Tibial nerve (tissue), 4 donors: ENCODE data around the gene GRB10. TPM values are rescaled to one million over a fixed set of nuclear protein-coding genes. Genes with fewer than 3 reads are reported as not detected.

ENCODE experiments used
- DNase-seq, 2 donors: peaks; one replicate each; pipeline ENCODE4 v3.0.0-alpha.2; 2019; ENCODE audit warnings: low spot score in 2 of 2
- H3K27ac ChIP-seq, 4 donors: fragments of 200-600 bp; sonication (generic) in 3 of 4; one replicate each; pipeline ENCODE4 v1.5.1; 2017 to 2019; ENCODE audit warnings: mild to moderate bottlenecking in 1 of 4
- H3K27me3 ChIP-seq, 2 donors: fragments of 200-600 bp; sonication (generic) in 1 of 2; one replicate each; pipeline versions ENCODE4 v1.5.1 to v1.6.0; 2017 to 2019
- H3K36me3 ChIP-seq, 3 donors: fragments of 200-600 bp; sonication (generic); one replicate each; pipeline ENCODE4 v1.5.1; 2018 to 2019
- H3K4me1 ChIP-seq, 4 donors: fragments of 200-600 bp; sonication (generic) in 3 of 4; one replicate each; pipeline ENCODE4 v1.5.1; 2017 to 2019
- H3K4me3 ChIP-seq, 4 donors: fragments of 200-600 bp; sonication (generic) in 3 of 4; one replicate each; pipeline ENCODE4 v1.5.1; 2017 to 2019; ENCODE audit warnings: mild to moderate bottlenecking in 1 of 4, moderate library complexity in 1 of 4
- H3K9me3 ChIP-seq, 4 donors: fragments of 200-600 bp; sonication (generic) in 3 of 4; one replicate each; pipeline ENCODE4 v1.5.1; 2017 to 2019
- EP300 ChIP-seq, 2 donors: sonication (generic); formaldehyde crosslinking; IDR thresholded peaks; one replicate each; pipeline ENCODE4 v1.6.1; 2017; ENCODE audit warnings: antibody characterized with exemption in 2 of 2, mild to moderate bottlenecking in 1 of 2
- POLR2A ChIP-seq, 2 donors: fragments of 450-650 bp; IDR thresholded peaks; one replicate each; pipeline ENCODE4 v1.6.1; 2017; ENCODE audit warnings: antibody characterized with exemption in 2 of 2, mild to moderate bottlenecking in 2 of 2, moderate library complexity in 2 of 2
- WGBS, 2 donors: methylation state at CpG; one replicate each; pipeline ENCODE4 v1.1.5; 2018; 5-methylcytosine and 5-hydroxymethylcytosine counted together
- total RNA-seq, 4 donors: library from RNA; depleted of rRNA; stranded (reverse); fragments of >200 nt; gene quantifications; one replicate each; pipeline ENCODE4 v1.1.0, GENCODE V29; 2016
- TF ChIP-seq, protein P1 (sequence below), 5 experiments: fragments of 200-600 bp in 3 of 5; fragments of 450-650 bp in 2 of 5; sonication (generic) in 3 of 5; IDR thresholded peaks; one replicate each; pipeline ENCODE4 v1.5.1; 2016 to 2019; ENCODE audit warnings: antibody characterized with exemption in 5 of 5, mild to moderate bottlenecking in 3 of 5, moderate library complexity in 2 of 5

Gene GRB10
- total RNA-seq, 4 donors from 2014 or later = 34.1 to 73.9 (median 56.0) TPM

DNA sequence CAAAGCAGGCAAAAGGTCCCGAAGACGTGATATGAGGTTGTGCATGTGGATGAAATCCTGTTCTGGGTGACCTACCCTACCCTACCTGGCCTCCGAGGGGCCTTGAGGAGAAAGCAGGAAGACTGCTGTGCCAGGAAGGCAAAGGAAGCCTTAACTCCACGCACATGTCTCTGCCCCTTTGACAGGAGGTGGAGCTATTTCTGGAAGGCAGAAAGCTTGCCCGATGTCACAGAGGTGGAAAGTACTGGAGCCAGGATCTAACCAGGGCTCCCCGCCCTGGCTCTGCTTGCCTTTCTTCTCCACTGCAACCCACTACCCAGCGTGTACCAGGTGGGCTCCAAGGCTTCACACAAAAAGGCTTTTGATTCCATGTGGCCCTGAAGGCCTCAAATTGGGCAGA, 151.1 kb downstream of the GRB10 start:
- Histone ChIP-seq H3K27ac (no peak overlapping the region), H3K4me3 (no peak overlapping the region)
- WGBS, 2 donors = 82 to 83% methylated on average over 7 of the region's 7 CpGs

DNA sequence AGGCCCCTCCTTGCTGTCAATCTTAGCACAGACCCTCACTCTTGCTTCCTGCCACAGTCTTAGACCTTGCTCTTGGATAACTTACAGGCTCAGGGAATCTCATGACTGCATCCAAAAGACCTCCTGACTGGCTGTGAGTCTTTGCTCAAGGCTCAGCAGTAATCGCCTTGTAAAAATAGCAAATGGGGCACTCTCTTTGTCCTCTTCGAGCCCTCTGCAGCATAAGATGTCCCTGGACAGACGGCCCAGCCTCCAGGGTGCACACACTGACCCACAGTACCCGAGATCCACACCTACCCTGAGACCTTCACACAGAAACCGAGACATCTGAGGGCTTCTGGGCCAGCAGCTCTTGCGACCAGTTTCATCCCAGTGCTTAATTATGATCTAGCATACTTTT, 151.6 kb downstream of the GRB10 start:
- H3K27me3 ChIP-seq = no peaks in the 10 kb centered on the region
- DNase-seq = no peak
- no peak for TF ChIP-seq POLR2A (IDR thresholded peaks at IDR 0.05)
- TF ChIP-seq, protein P1, sequence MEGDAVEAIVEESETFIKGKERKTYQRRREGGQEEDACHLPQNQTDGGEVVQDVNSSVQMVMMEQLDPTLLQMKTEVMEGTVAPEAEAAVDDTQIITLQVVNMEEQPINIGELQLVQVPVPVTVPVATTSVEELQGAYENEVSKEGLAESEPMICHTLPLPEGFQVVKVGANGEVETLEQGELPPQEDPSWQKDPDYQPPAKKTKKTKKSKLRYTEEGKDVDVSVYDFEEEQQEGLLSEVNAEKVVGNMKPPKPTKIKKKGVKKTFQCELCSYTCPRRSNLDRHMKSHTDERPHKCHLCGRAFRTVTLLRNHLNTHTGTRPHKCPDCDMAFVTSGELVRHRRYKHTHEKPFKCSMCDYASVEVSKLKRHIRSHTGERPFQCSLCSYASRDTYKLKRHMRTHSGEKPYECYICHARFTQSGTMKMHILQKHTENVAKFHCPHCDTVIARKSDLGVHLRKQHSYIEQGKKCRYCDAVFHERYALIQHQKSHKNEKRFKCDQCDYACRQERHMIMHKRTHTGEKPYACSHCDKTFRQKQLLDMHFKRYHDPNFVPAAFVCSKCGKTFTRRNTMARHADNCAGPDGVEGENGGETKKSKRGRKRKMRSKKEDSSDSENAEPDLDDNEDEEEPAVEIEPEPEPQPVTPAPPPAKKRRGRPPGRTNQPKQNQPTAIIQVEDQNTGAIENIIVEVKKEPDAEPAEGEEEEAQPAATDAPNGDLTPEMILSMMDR (IDR thresholded peaks at IDR 0.05) = no peak
- TF ChIP-seq EP300 (IDR thresholded peaks at IDR 0.05) = no peak
- whole genome bisulfite sequencing, 2 donors = 65 to 71% methylated on average over 6 of the region's 6 CpGs
- H3K36me3 ChIP-seq = peaks cover 0 to 11% (median 4%) of the 10 kb centered on the region in 3 donors
- no peak overlapping the region for H3K4me3 ChIP-seq
- H3K27ac ChIP-seq = no peak overlapping the region
- H3K4me1 ChIP-seq = peaks cover 0 to 14% (median 0%) of the 10 kb centered on the region in 4 donors
- peaks cover 0 to 13% (median 0%) of the 10 kb centered on the region in 4 donors for H3K9me3 ChIP-seq

More for the DNA sequence above, 151.1 kb downstream of the GRB10 start:
- peaks cover 0 to 14% (median 0%) of the 10 kb centered on the region in 4 donors for H3K4me1 ChIP-seq
- TF ChIP-seq POLR2A (IDR thresholded peaks at IDR 0.05) = no peak
- no peak for TF ChIP-seq EP300 (IDR thresholded peaks at IDR 0.05)
- TF ChIP-seq, protein P1 (IDR thresholded peaks at IDR 0.05) = no peak
- peaks cover 0 to 15% (median 0%) of the 10 kb centered on the region in 4 donors for H3K9me3 ChIP-seq
- DNase-seq = no peak
- H3K36me3 ChIP-seq = peaks cover 0 to 6% (median 0%) of the 10 kb centered on the region in 3 donors
- H3K27me3 ChIP-seq = no peaks in the 10 kb centered on the region

DNA sequence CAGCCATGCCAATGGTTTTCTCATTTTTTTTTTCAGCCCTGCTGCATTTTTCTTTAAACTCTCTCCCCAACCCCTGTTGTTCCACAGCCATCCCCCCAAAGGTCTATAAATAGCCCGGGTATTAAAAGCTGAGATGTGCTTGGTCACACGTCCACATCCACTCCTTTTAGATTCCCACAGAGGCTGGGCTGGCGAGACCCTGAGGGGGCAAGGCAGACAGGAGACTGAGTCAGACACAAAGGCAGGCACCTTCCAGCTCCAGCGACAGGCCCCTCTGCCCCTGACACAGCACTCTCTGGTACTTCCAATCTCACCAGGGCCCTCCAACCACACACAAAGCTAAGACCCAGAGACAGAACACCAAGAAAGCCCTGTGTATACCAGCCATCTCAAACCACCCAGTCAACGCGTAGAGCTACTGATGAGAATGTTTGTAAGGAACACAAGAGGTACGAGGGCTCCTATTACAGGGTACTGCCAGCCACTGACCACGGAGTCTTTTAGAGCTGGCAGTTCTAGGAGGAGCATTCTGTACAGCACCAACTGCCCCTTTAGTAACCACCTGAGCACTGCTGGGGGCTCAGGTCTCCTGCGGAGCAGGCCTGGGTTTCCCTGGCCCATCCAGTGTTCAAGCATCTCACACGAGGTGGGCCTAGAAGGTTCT, 153.3 kb downstream of the GRB10 start:
- H3K27ac ChIP-seq = no peak overlapping the region
- peaks cover 0 to 6% (median 0%) of the 10 kb centered on the region in 4 donors for H3K9me3 ChIP-seq
- no peak for TF ChIP-seq POLR2A (IDR thresholded peaks at IDR 0.05)
- no peak for TF ChIP-seq EP300 (IDR thresholded peaks at IDR 0.05)
- TF ChIP-seq, protein P1 (IDR thresholded peaks at IDR 0.05) = no peak
- WGBS, 2 donors = 85% methylated on average over 10 of the region's 10 CpGs
- DNase-seq = no peak
- no peaks in the 10 kb centered on the region for H3K27me3 ChIP-seq
- peaks cover 0 to 14% (median 0%) of the 10 kb centered on the region in 4 donors for H3K4me1 ChIP-seq
- H3K4me3 ChIP-seq = no peak overlapping the region
- peaks cover 0 to 12% (median 5%) of the 10 kb centered on the region in 3 donors for H3K36me3 ChIP-seq

DNA sequence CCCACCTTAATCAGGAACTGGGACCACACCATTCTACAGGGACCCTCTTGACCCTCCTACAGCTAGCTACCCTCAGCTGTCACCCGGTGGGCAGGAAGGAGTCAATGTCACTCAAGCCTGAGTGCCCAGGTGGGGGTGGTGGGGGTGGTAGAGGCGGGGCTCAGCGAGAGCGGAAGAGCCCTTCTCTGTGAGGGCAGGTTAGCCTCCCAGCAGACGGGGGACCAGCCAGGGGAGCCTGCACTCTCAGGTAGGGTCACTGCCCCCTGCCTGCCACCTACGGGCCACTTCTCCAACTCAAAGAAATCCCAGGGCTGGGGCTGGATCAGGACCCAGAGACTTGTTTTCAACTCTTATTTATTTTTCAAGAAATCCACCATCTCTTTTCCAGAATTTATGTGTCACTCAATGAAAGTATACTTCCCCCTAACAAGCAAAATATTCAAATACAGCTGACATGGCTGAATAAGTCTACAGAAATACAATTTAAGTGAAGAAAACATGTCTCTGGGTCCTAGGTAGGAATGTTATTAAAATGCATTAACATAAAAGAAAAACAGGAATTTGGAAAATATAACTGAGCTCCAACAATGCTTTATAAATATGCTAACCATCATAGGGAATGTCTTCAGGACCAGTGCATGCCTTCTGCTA, 154.1 kb downstream of the GRB10 start:
- no peaks in the 10 kb centered on the region for H3K9me3 ChIP-seq
- no peak for DNase-seq
- H3K27ac ChIP-seq = no peak overlapping the region
- H3K36me3 ChIP-seq = peaks cover 0 to 12% (median 5%) of the 10 kb centered on the region in 3 donors
- TF ChIP-seq EP300 (IDR thresholded peaks at IDR 0.05) (no peak), POLR2A (IDR thresholded peaks at IDR 0.05) (no peak)
- TF ChIP-seq, protein P1 (IDR thresholded peaks at IDR 0.05) = no peak
- 71 to 87% methylated on average over 6 of the region's 6 CpGs for WGBS, 2 donors
- H3K4me1 ChIP-seq = peaks cover 0 to 14% (median 0%) of the 10 kb centered on the region in 4 donors
- H3K27me3 ChIP-seq = no peaks in the 10 kb centered on the region
- no peak overlapping the region for H3K4me3 ChIP-seq

DNA sequence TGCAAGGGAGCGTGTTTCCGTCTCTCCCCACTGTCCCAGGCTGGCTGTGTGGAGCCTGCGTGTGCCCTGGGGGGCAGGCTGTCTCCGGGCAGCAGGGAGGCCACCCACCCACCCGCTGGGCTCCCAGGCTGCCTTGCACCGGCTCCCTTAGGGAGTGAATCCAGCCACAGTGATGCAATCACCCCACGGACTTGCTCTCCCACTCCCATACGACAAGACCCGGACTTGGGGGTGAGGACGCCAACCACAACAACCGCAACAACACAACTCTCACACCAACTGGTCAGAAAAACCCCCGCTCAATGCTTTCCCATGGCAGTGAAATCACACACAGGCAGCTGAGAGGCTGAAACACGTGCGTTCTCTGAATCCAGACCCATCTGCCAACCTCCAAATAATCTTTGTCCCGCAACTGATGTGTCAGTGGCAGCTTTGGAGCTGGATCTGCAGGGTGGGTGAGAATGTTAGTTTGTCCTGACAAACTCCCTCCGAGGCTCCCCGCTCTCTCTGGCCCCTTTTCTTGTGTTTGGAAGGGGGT, 154.8 kb downstream of the GRB10 start:
- peaks cover 0 to 12% (median 5%) of the 10 kb centered on the region in 3 donors for H3K36me3 ChIP-seq
- no peaks in the 10 kb centered on the region for H3K27me3 ChIP-seq
- DNase-seq = no peak
- H3K4me3 ChIP-seq = no peak overlapping the region
- no peaks in the 10 kb centered on the region for H3K9me3 ChIP-seq
- TF ChIP-seq EP300 (IDR thresholded peaks at IDR 0.05) (no peak), POLR2A (IDR thresholded peaks at IDR 0.05) (no peak)
- TF ChIP-seq, protein P1 (IDR thresholded peaks at IDR 0.05) = no peak
- WGBS, 2 donors = 69 to 80% methylated on average over 14 to 17 of the region's 17 CpGs
- no peak overlapping the region for H3K27ac ChIP-seq
- H3K4me1 ChIP-seq = peaks cover 0 to 14% (median 0%) of the 10 kb centered on the region in 4 donors
